H1 (cell line): ENCODE data around the gene GID4. TPM values are rescaled to one million over a fixed set of nuclear protein-coding genes. Genes with fewer than 3 reads are reported as not detected.

Experiments used
- CTCF ChIA-PET: fragments of 300-600 bp; sonication (Branson Sonifier 250); formaldehyde crosslinking; loops from one replicate; lab custom pipeline; 2021; ENCODE audit not compliant: partially characterized antibody; lab: Charles Lee
- POLR2A ChIA-PET: fragments of 300-600 bp; sonication (Branson Sonifier 250); formaldehyde crosslinking; loops from one replicate; lab custom pipeline; 2021; ENCODE audit warnings: inconsistent platforms; ENCODE audit not compliant: partially characterized antibody; lab: Charles Lee
- DNase-seq, 2 experiments: peaks; one replicate each; pipeline versions ENCODE4 v3.0.0 to v3.0.0-alpha.2; 2010 to 2022; ENCODE audit warnings: low spot score in 2 of 2, low read depth in 1 of 2, mixed read lengths in 1 of 2
- FAIRE-seq: peaks from 2 replicates; lab custom pipeline; 2011; peaks lifted over from hg19 to GRCh38; lab: Jason Lieb, UNC
- H2AFZ ChIP-seq: 2 replicates; pipeline ENCODE4 v1.8.1; 2012; ENCODE audit warnings: low read length, inconsistent platforms
- H2AK5ac ChIP-seq: 2 replicates; pipeline ENCODE4 v1.6.1; 2013; ENCODE audit warnings: low read depth, low read length
- H2BK120ac ChIP-seq: replicated peaks from 2 replicates; pipeline ENCODE3; 2013; ENCODE audit warnings: low read depth, low read length, inconsistent platforms
- H2BK12ac ChIP-seq: 2 replicates; pipeline ENCODE4 v1.6.1; 2013; ENCODE audit warnings: low read depth, low read length
- H2BK15ac ChIP-seq: 2 replicates; pipeline ENCODE4 v1.6.1; 2013; ENCODE audit warnings: low read length
- H2BK20ac ChIP-seq: 2 replicates; pipeline ENCODE4 v1.6.1; 2013; ENCODE audit warnings: low read length
- H2BK5ac ChIP-seq: 2 replicates; pipeline ENCODE4 v1.6.1; 2013; ENCODE audit warnings: low read depth, low read length
- H3K14ac ChIP-seq: 2 replicates; pipeline ENCODE4 v1.6.1; 2013; ENCODE audit warnings: inconsistent platforms; ENCODE audit not compliant: insufficient read length
- H3K18ac ChIP-seq: 2 replicates; pipeline ENCODE4 v1.6.1; 2013; ENCODE audit warnings: low read length; ENCODE audit errors: extremely low read depth
- H3K23ac ChIP-seq: 2 replicates; pipeline ENCODE4 v1.6.1; 2013; ENCODE audit warnings: inconsistent platforms; ENCODE audit not compliant: insufficient read length
- H3K23me2 ChIP-seq: 2 replicates; pipeline ENCODE4 v1.6.1; 2013; ENCODE audit warnings: low read depth, low read length
- H3K27ac ChIP-seq: 2 replicates; pipeline ENCODE4 v1.6.1; 2011; ENCODE audit warnings: low read depth, low read length, inconsistent platforms
- H3K27me3 ChIP-seq, 4 experiments: replicated peaks in 1 of 4; 1 replicate in 1 of 4; 2 replicates in 3 of 4; pipeline versions ENCODE4 v1.6.1 to v1.8.1; 2011 to 2013; ENCODE audit warnings: low read length in 3 of 4, mild to moderate bottlenecking in 3 of 4, inconsistent platforms in 2 of 4, mixed read lengths in 2 of 4, moderate library complexity in 1 of 4; ENCODE audit not compliant: control insufficient read depth in 3 of 4, insufficient read depth in 3 of 4; ENCODE audit errors: extremely low read depth in 1 of 4
- H3K36me3 ChIP-seq, 4 experiments: 2 replicates each; pipeline versions ENCODE4 v1.6.1 to v1.8.1; 2011 to 2013; ENCODE audit warnings: mild to moderate bottlenecking in 4 of 4, low read length in 3 of 4, moderate library complexity in 2 of 4, control low read depth in 1 of 4, inconsistent platforms in 1 of 4; ENCODE audit not compliant: insufficient read depth in 4 of 4, control insufficient read depth in 2 of 4
- H3K4ac ChIP-seq: replicated peaks from 2 replicates; pipeline ENCODE3; 2013; ENCODE audit warnings: low read length, low read depth, mixed read lengths, inconsistent platforms; ENCODE audit not compliant: insufficient read length
- H3K4me1 ChIP-seq, 4 experiments: replicated peaks in 1 of 4; 1 replicate in 1 of 4; 2 replicates in 3 of 4; pipeline versions ENCODE4 v1.6.1 to v1.8.1; 2011 to 2013; ENCODE audit warnings: low read length in 3 of 4, inconsistent platforms in 2 of 4, mixed read lengths in 1 of 4; ENCODE audit not compliant: insufficient read depth in 4 of 4, control insufficient read depth in 3 of 4
- H3K4me2 ChIP-seq, 2 experiments: 2 replicates each; pipeline versions ENCODE4 v1.6.1 to v1.8.1; 2011 to 2013; ENCODE audit warnings: low read depth in 2 of 2, low read length in 2 of 2, control low read depth in 1 of 2, inconsistent platforms in 1 of 2, mild to moderate bottlenecking in 1 of 2; ENCODE audit not compliant: insufficient read depth in 1 of 2
- H3K4me3 ChIP-seq, 4 experiments: fragments of 200-600, 300-600 bp in 1 of 4; sonication (generic), shearing (Covaris generic), sonication (Bioruptor Twin) in 1 of 4; 2 replicates each; pipeline versions ENCODE4 v1.5.1 to v1.8.1; 2011 to 2016; ENCODE audit warnings: low read length in 4 of 4, low read depth in 3 of 4, control low read depth in 2 of 4, inconsistent platforms in 2 of 4, mild to moderate bottlenecking in 2 of 4, mixed read lengths in 1 of 4, moderate library complexity in 1 of 4; ENCODE audit not compliant: insufficient read depth in 2 of 4; ENCODE audit errors: extremely low read depth in 1 of 4
- H3K56ac ChIP-seq: replicated peaks from 2 replicates; pipeline ENCODE3; 2013; ENCODE audit warnings: low read depth, mild to moderate bottlenecking, mixed read lengths, low read length, inconsistent platforms; ENCODE audit not compliant: insufficient read length
- H3K79me1 ChIP-seq: 2 replicates; pipeline ENCODE4 v1.6.1; 2013; ENCODE audit warnings: low read depth, low read length, control low read depth
- H3K79me2 ChIP-seq, 2 experiments: 2 replicates each; pipeline versions ENCODE4 v1.6.1 to v1.8.1; 2012 to 2013; ENCODE audit warnings: low read length in 2 of 2, mild to moderate bottlenecking in 2 of 2, inconsistent platforms in 1 of 2; ENCODE audit not compliant: insufficient read depth in 2 of 2, control insufficient read depth in 1 of 2
- H3K9ac ChIP-seq, 4 experiments: replicated peaks in 1 of 4; 1 replicate in 1 of 4; 2 replicates in 3 of 4; pipeline versions ENCODE4 v1.6.1 to v1.8.1; 2011 to 2013; ENCODE audit warnings: low read depth in 3 of 4, low read length in 3 of 4, control low read depth in 2 of 4, mild to moderate bottlenecking in 2 of 4, moderate library complexity in 2 of 4, inconsistent platforms in 1 of 4; ENCODE audit errors: extremely low read depth in 1 of 4
- H3K9me3 ChIP-seq, 2 experiments: 2 replicates each; pipeline versions ENCODE4 v1.6.1 to v1.8.1; 2012 to 2013; ENCODE audit warnings: mild to moderate bottlenecking in 2 of 2, moderate library complexity in 2 of 2, control low read depth in 1 of 2, inconsistent platforms in 1 of 2, low read depth in 1 of 2, low read length in 1 of 2, mixed read lengths in 1 of 2; ENCODE audit not compliant: insufficient read depth in 2 of 2
- H4K20me1 ChIP-seq, 2 experiments: replicated peaks in 1 of 2; 2 replicates each; pipeline versions ENCODE3 to v1.8.1; 2011 to 2013; ENCODE audit warnings: inconsistent platforms in 2 of 2, low read length in 2 of 2, mild to moderate bottlenecking in 1 of 2; ENCODE audit not compliant: insufficient read depth in 2 of 2, control insufficient read depth in 1 of 2
- H4K5ac ChIP-seq: 2 replicates; pipeline ENCODE4 v1.6.1; 2013; ENCODE audit warnings: low read length, low read depth, mixed read lengths, inconsistent platforms; ENCODE audit not compliant: insufficient read length
- H4K8ac ChIP-seq: 2 replicates; pipeline ENCODE4 v1.8.0; 2013; ENCODE audit warnings: mild to moderate bottlenecking, moderate library complexity, low read length, inconsistent platforms; ENCODE audit not compliant: insufficient read depth; ENCODE audit errors: extremely low read depth
- H4K91ac ChIP-seq: replicated peaks from 2 replicates; pipeline ENCODE3; 2013; ENCODE audit warnings: low read length, mixed read lengths, inconsistent platforms; ENCODE audit not compliant: insufficient read length
- BRCA1 ChIP-seq: IDR thresholded peaks from 2 replicates; pipeline ENCODE4 v1.6.1; 2012; ENCODE audit warnings: low read depth, low read length, improper control_type of control experiment
- CBX5 ChIP-seq: fragments of 300-800, 300-1000 bp; sonication (generic); IDR thresholded peaks from 2 replicates; pipeline ENCODE4 v1.7.1; 2016; ENCODE audit warnings: antibody characterized with exemption, low read length, low read depth
- CREB1 ChIP-seq: IDR thresholded peaks from 2 replicates; pipeline ENCODE4 v1.6.1; 2012; ENCODE audit warnings: inconsistent platforms
- FOSL1 ChIP-seq: IDR thresholded peaks from 2 replicates; pipeline ENCODE4 v1.6.1; 2011; ENCODE audit warnings: mild to moderate bottlenecking, low read depth, low read length, moderate library complexity; ENCODE audit not compliant: insufficient read depth
- HDAC2 ChIP-seq, 2 experiments: fragments of 300-600 bp in 1 of 2; sonication (generic) in 1 of 2; IDR thresholded peaks; 2 replicates each; pipeline ENCODE4 v1.6.1; 2011 to 2012; ENCODE audit warnings: low read depth in 2 of 2, low read length in 2 of 2, mild to moderate bottlenecking in 2 of 2, moderate library complexity in 2 of 2, borderline replicate concordance in 1 of 2, inconsistent platforms in 1 of 2
- NANOG ChIP-seq: IDR thresholded peaks from 2 replicates; pipeline ENCODE4 v1.6.1; 2011; ENCODE audit warnings: low read length, low read depth, mild to moderate bottlenecking, inconsistent platforms; ENCODE audit not compliant: insufficient read depth, poor library complexity, severe bottlenecking
- POLR2A ChIP-seq, 2 experiments: IDR thresholded peaks; 1 replicate in 1 of 2; 2 replicates in 1 of 2; pipeline ENCODE4 v1.6.1; 2011; ENCODE audit warnings: low read depth in 2 of 2, low read length in 2 of 2, mild to moderate bottlenecking in 2 of 2; ENCODE audit errors: control extremely low read depth in 1 of 2
- SP4 ChIP-seq: IDR thresholded peaks from 2 replicates; pipeline ENCODE4 v1.6.1; 2012; ENCODE audit warnings: low read length, inconsistent platforms
- SUZ12 ChIP-seq: fragments of 200-600 bp; sonication (generic); IDR thresholded peaks from 2 replicates; pipeline ENCODE4 v1.6.1; 2012; ENCODE audit warnings: mild to moderate bottlenecking, inconsistent platforms, low read length, moderate library complexity, mixed read lengths
- TAF1 ChIP-seq: IDR thresholded peaks from 2 replicates; pipeline ENCODE4 v1.6.1; 2011; ENCODE audit warnings: mild to moderate bottlenecking, low read depth, low read length
- TBP ChIP-seq: IDR thresholded peaks from 2 replicates; pipeline ENCODE4 v1.6.1; 2011; ENCODE audit warnings: low read depth, low read length, improper control_type of control experiment
- WGBS, 2 experiments: shearing (Covaris generic) in 1 of 2; methylation state at CpG; one replicate each; pipeline versions ENCODE4 v1.1.6 to v1.1.7; 2013 to 2015; ENCODE audit warnings: low lambda C conversion rate in 2 of 2, mixed read lengths in 2 of 2, inconsistent platforms in 1 of 2, low coverage in 1 of 2, missing lambda C conversion rate in 1 of 2; ENCODE audit not compliant: insufficient replicate concordance in 2 of 2, insufficient coverage in 1 of 2, insufficient read length in 1 of 2; ENCODE audit errors: extremely low coverage in 1 of 2, missing lambda C conversion rate in 1 of 2; 5-methylcytosine and 5-hydroxymethylcytosine counted together
- polyA plus RNA-seq, 7 experiments: library from polyadenylated mRNA; depleted of rRNA in 3 of 7; stranded (reverse) in 5 of 7; unstranded in 2 of 7; fragments of >200 nt in 5 of 7; fragments of 200-250 nt in 2 of 7; gene quantifications; 1 replicate in 5 of 7; 2 replicates in 1 of 7; 4 replicates in 1 of 7; pipeline versions ENCODE4 v1.2.1 to v1.2.3, GENCODE V29; 2011 to 2013; ENCODE audit warnings: missing spikeins in 2 of 7, mixed read lengths in 2 of 7
- total RNA-seq: library from RNA; stranded (reverse); fragmentation: NEBNext Ultra II Directional; extraction: Animal tissue kit (Norgen Biotek cat#: 25700); gene quantifications from 2 replicates; pipeline ENCODE4 v1.2.1, GENCODE V29; 2021
- TF ChIP-seq, protein P1 (sequence below): IDR thresholded peaks from 2 replicates; pipeline ENCODE4 v1.6.1; 2011; ENCODE audit warnings: low read depth, mild to moderate bottlenecking, low read length; ENCODE audit not compliant: insufficient read depth

Gene GID4
- total and polyA plus RNA-seq, 2 of the 8 experiments (the other 6 are each of a cell fraction or from before 2014, with no cell fraction given): 5.6 to 15.0 TPM

DNA sequence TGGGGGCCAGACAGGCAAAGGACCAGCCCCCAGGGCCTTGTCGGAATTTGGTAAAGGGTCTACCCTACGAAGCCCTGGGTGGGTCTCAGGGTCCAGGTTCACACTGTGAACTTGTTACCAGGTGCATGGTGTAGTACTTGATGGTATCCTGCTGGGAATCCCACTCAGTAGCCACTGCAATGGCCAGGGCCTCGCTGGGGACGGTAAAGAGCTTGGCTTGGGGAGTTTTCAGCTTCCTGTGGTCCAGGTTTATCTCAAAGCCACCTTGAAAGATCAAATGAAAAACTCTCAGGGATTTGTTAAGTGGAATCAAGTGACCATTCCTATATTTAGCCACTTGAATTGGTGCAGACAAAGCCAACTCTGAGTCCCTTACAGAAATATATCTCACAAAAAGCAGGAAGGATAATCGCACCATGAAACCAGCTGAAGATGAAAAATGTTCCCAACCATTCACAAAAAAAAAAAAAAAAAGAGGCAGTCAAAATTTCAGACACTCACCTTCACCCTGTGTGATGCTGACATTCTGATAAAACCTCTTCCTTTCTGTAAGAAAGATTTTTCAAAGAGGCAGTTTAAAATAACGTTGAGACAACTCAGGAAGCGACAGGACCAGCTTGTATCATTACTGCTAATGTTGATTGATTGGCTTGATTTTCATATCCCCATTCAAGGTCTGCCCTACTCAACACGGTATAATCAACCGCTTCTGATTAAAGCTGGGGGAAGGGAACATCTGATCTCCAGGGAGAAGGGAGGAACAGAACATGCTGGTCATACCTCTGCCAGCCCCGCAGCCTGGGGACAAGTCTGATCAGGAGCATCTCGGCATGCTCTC lies 10.9 kb upstream of the GID4 start:
- Histone ChIP-seq H2AFZ (no peak overlapping the region), H2BK12ac (no peak overlapping the region), H3K4me1 (no peaks in the 10 kb centered on the region), H3K23me2 (no peaks in the 10 kb centered on the region), H2BK15ac (no peak overlapping the region), H3K79me2 (no peaks in the 10 kb centered on the region; a peak in 1 of 4 replicates), H3K27me3 (no peaks in the 10 kb centered on the region; a peak in 1 of 7 replicates), H3K56ac (no peak overlapping the region), H3K9me3 (no peaks in the 10 kb centered on the region), H2AK5ac (no peak overlapping the region; the same call in 1 of the 2 replicates), H4K5ac (no peak overlapping the region), H3K23ac (no peak overlapping the region), H4K8ac (no peak overlapping the region), H3K4me2 (no peak overlapping the region), H3K4me3 (no peak overlapping the region), H3K4ac (no peak overlapping the region), H3K9ac (no peak overlapping the region), H2BK5ac (no peak overlapping the region), H2BK20ac (no peak overlapping the region), H3K79me1 (peaks cover 5% of the 10 kb centered on the region), H2BK120ac (no peak overlapping the region), H3K14ac (no peak overlapping the region), H3K36me3 (no peaks in the 10 kb centered on the region; a peak in 1 of 8 replicates), H4K20me1 (peaks cover 0 to 3% of the 10 kb centered on the region in 2 experiments), H3K27ac (no peak overlapping the region), H4K91ac (no peak overlapping the region), H3K18ac (no peak overlapping the region)
- FAIRE-seq: no peak
- WGBS, 2 experiments: 88% methylated on average over 11 of the region's 11 CpGs; no CpG with 5 or more reads in 1 of the 2 experiments
- no peak for DNase-seq
- POLR2A ChIA-PET: interaction anchor here (1.4 to 1.5 kb wide), 2 partner anchors 12 to 20 kb away, joined by 3 to 5 read pairs; no protein-coding TSS in a partner anchor
- TF ChIP-seq, protein P1, sequence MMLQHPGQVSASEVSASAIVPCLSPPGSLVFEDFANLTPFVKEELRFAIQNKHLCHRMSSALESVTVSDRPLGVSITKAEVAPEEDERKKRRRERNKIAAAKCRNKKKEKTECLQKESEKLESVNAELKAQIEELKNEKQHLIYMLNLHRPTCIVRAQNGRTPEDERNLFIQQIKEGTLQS: no peak
- no peak for TF ChIP-seq NANOG
- TF ChIP-seq SP4: no peak
- no peak for TF ChIP-seq BRCA1
- no peak for TF ChIP-seq FOSL1
- no peak for TF ChIP-seq SUZ12
- no peak for TF ChIP-seq TBP
- no peak for TF ChIP-seq CREB1
- no peak for TF ChIP-seq CBX5
- TF ChIP-seq POLR2A (IDR thresholded peaks at IDR 0.05; ENCODE audit: control extremely low read depth in 1 of 2, low read depth in 2 of 2, low read length in 2 of 2): no peak
- no peak for TF ChIP-seq HDAC2 (IDR thresholded peaks at IDR 0.05; ENCODE audit: borderline replicate concordance in 1 of 2, low read depth in 2 of 2, low read length in 2 of 2)
- no peak for TF ChIP-seq TAF1
- CTCF ChIA-PET: interaction anchor here (0.6 to 3.7 kb wide), 11 partner anchors 10 to 167 kb away, joined by 3 to 16 read pairs (median 4); no protein-coding TSS in a partner anchor
